Right atrium auricular region (tissue), 2 donors: Measurements from ENCODE around the gene ZNF268. TPM values are rescaled to one million over a fixed set of nuclear protein-coding genes. Genes with fewer than 3 reads are reported as not detected.

ENCODE experiments used
- DNase-seq: peaks from one replicate; pipeline ENCODE4 v3.0.0-alpha.2; 2019; ENCODE audit warnings: low spot score
- H3K27ac ChIP-seq, 2 donors: fragments of 200-600 bp; sonication (generic); 1 replicate in 1 of 2; 2 replicates in 1 of 2; pipeline ENCODE4 v1.5.1; 2016 to 2019
- H3K27me3 ChIP-seq, 2 donors: fragments of 200-600 bp; sonication (generic); one replicate each; pipeline versions ENCODE4 v1.5.1 to v1.6.0; 2017 to 2019
- H3K36me3 ChIP-seq: fragments of 200-600 bp; sonication (generic); one replicate; pipeline ENCODE4 v1.5.1; 2016
- H3K4me1 ChIP-seq, 2 donors: fragments of 200-600 bp; sonication (generic); one replicate each; pipeline versions ENCODE4 v1.5.1 to v1.6.0; 2017 to 2019
- H3K4me3 ChIP-seq, 2 donors: fragments of 200-600 bp; sonication (generic); 1 replicate in 1 of 2; 2 replicates in 1 of 2; pipeline ENCODE4 v1.5.1; 2017 to 2019; ENCODE audit warnings: mild to moderate bottlenecking in 1 of 2, moderate library complexity in 1 of 2
- H3K9me3 ChIP-seq, 2 donors: fragments of 200-600 bp; sonication (generic); one replicate each; pipeline ENCODE4 v1.5.1; 2019
- CTCF ChIP-seq, 2 donors: fragments of 200-600 bp; sonication (generic); IDR thresholded peaks; one replicate each; pipeline ENCODE4 v1.5.1; 2019; ENCODE audit warnings: antibody characterized with exemption in 2 of 2
- total RNA-seq, 2 donors: library from RNA; depleted of rRNA; stranded (reverse); fragments of >200 nt; gene quantifications; one replicate each; pipeline ENCODE4 v1.1.0, GENCODE V29; 2016

The ZNF268 gene
- total RNA-seq, 2 donors from 2014 or later = 6.5 to 10.6 TPM

DNA sequence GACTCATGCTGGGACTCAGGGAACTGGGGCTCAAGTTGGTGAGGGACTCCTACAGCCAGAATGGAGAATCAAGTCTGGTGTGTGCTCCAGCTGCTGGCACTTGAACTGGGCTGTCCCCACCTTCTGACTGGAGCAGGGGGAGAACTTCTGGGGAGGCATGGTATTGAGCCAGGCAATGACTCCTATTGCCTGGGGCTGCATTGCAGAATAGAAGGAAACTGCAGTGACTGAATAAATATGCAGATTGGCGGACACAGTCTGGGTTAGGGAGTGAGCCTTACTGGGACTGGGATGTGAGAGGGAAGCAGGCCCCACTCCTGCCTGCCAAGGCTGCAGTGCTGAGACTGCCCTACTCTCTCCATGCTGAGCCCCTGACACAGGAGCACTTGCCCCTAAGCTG, 8.8 kb upstream of the ZNF268 start:
- no peaks in the 10 kb centered on the region for H3K4me1 ChIP-seq
- TF ChIP-seq CTCF (IDR thresholded peaks at IDR 0.05) = no peak
- H3K9me3 ChIP-seq = peaks cover 0 to 43% of the 10 kb centered on the region in 2 donors
- no peaks in the 10 kb centered on the region for H3K36me3 ChIP-seq
- H3K4me3 ChIP-seq = no peak overlapping the region
- no peaks in the 10 kb centered on the region for H3K27me3 ChIP-seq
- no peak for DNase-seq
- H3K27ac ChIP-seq = no peak overlapping the region

DNA sequence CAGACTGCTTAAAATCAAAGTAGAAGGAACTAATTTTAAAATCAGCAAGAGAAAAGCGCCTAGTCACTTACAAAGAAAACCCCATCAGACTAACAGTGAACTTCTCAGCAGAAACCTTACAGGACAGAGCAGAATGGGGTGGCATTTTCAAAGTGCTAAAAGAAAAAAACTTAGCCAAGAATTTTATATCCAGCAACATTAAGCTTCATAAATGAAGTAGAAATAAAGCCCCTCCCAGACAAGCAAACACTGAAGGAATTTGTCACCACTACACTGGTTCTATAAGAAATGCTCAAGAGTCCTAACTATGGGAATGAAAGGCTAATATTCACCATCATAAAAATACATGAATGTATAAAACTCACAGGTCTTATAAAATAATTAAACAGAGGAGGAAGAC, 6.4 kb upstream of the ZNF268 start:
- no peaks in the 10 kb centered on the region for H3K4me1 ChIP-seq
- H3K4me3 ChIP-seq = no peak overlapping the region
- no peak for DNase-seq
- H3K9me3 ChIP-seq = peaks cover 0 to 49% of the 10 kb centered on the region in 2 donors
- H3K27me3 ChIP-seq = no peaks in the 10 kb centered on the region
- no peaks in the 10 kb centered on the region for H3K36me3 ChIP-seq
- no peak overlapping the region for H3K27ac ChIP-seq
- TF ChIP-seq CTCF (IDR thresholded peaks at IDR 0.05) = no peak

DNA sequence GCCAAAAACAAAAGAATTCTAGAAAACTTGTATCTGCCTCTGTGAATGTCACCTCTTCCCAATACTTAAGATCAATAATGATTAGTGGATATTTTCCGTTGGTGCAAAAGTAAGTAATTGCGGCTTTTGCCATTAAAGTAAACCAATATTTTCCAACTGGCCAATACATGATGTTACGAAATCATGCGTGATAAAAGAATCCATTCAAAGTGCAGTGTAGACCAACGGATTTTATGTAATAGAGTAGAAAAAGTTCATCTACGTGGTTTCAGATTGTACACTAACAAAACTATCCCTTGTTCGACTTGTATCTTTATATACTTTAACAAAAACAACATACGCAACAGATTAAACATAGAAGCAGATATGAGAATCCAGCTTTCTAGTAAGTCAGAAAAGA, 626 bp upstream of the ZNF268 start:
- Histone ChIP-seq H3K9me3 (peaks cover 2 to 49% of the 10 kb centered on the region in 2 donors), H3K4me3 (no peak overlapping the region), H3K27me3 (no peaks in the 10 kb centered on the region)

DNA sequence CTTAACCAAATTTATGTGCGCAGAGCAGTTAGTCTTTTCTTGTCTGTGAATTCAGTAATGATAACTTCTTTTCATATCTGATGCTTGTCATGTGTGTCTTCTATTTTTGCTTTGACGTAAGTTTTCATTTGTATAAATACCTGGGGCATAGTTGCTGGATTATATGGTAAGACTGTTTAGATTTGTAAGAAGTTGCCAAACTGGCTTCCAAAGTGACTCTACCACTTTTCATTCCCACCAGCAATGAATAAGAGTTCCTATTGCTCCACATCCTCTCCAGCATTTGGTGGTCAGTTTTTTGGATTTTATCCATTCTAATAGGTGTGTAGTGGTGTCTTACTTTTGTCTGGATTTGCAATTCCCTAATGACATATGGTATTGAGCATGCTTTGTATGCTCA, 8.9 kb downstream of the ZNF268 start:
- peaks cover 100% of the 10 kb centered on the region for H3K36me3 ChIP-seq
- peaks cover 50 to 100% of the 10 kb centered on the region in 2 donors for H3K9me3 ChIP-seq
- no peaks in the 10 kb centered on the region for H3K4me1 ChIP-seq
- TF ChIP-seq CTCF (IDR thresholded peaks at IDR 0.05) = no peak
- DNase-seq = no peak
- no peak overlapping the region for H3K27ac ChIP-seq
- H3K4me3 ChIP-seq = no peak overlapping the region
- no peaks in the 10 kb centered on the region for H3K27me3 ChIP-seq

More for the DNA sequence above, 626 bp upstream of the ZNF268 start:
- Histone ChIP-seq H3K36me3 (peaks cover 28% of the 10 kb centered on the region), H3K27ac (no peak overlapping the region), H3K4me1 (peaks cover 0 to 9% of the 10 kb centered on the region in 2 donors)
- DNase-seq = no peak
- no peak for TF ChIP-seq CTCF (IDR thresholded peaks at IDR 0.05)

DNA sequence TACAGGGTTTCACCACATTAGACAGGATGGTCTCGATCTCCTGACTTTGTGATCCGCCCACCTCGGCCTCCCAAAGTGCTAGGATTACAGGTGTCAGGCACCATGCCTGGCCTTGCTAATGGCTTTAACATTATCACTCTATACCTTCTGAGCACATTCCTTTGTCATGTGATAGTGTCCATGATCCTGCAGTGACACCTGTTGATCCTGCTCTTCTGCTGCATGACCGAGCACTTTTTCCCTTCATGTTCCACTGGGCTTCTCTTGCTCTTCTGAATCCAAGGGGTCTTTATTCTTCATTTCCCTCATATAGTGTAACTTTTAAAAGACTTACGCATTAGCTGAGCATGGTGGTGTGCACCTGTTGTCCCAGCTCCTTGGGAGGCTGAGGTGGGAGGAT, 11.6 kb downstream of the ZNF268 start:
- Histone ChIP-seq H3K4me1 (no peaks in the 10 kb centered on the region), H3K27me3 (no peaks in the 10 kb centered on the region), H3K27ac (no peak overlapping the region), H3K9me3 (peaks cover 49 to 92% of the 10 kb centered on the region in 2 donors), H3K4me3 (no peak overlapping the region), H3K36me3 (peaks cover 92% of the 10 kb centered on the region)
- no peak for TF ChIP-seq CTCF (IDR thresholded peaks at IDR 0.05)
- no peak for DNase-seq

GRCh38 chr12:133201888-133202287, 20.6 kb downstream of the ZNF268 start:
- no peak for DNase-seq
- Histone ChIP-seq H3K27ac (no peak overlapping the region), H3K4me1 (no peaks in the 10 kb centered on the region), H3K36me3 (peaks cover 42% of the 10 kb centered on the region), H3K4me3 (no peak overlapping the region), H3K27me3 (no peaks in the 10 kb centered on the region), H3K9me3 (peaks cover 61 to 77% of the 10 kb centered on the region in 2 donors)
- TF ChIP-seq CTCF (IDR thresholded peaks at IDR 0.05) = no peak
